Astrocyte (in vitro differentiated cells and primary cell): ENCODE data around the gene VWA8. TPM values are rescaled to one million over a fixed set of nuclear protein-coding genes. Genes with fewer than 3 reads are reported as not detected.
A peak's percentile ranks its signal among the peaks of the same experiment; 100 is the strongest.

ENCODE experiments used
- DNase-seq: peaks from one replicate; pipeline ENCODE4 v3.0.0-alpha.2; 2010; ENCODE audit warnings: low read depth
- FAIRE-seq: peaks from 2 replicates; lab custom pipeline; 2011; peaks lifted over from hg19 to GRCh38; lab: Jason Lieb, UNC
- H2AFZ ChIP-seq: 2 replicates; pipeline ENCODE4 v1.6.0; 2012; ENCODE audit warnings: low read depth, low read length, inconsistent platforms
- H3K27ac ChIP-seq: 2 replicates; pipeline ENCODE4 v1.5.1; 2011; ENCODE audit warnings: low read depth, low read length, inconsistent platforms
- H3K27me3 ChIP-seq: 2 replicates; pipeline ENCODE4 v1.6.0; 2011; ENCODE audit warnings: low read length, inconsistent platforms; ENCODE audit not compliant: insufficient read depth
- H3K36me3 ChIP-seq: 2 replicates; pipeline ENCODE4 v1.5.1; 2011; ENCODE audit warnings: low read length, inconsistent platforms; ENCODE audit not compliant: insufficient read depth
- H3K4me1 ChIP-seq: 2 replicates; pipeline ENCODE4 v1.5.1; 2011; ENCODE audit warnings: low read length, inconsistent platforms; ENCODE audit not compliant: insufficient read depth
- H3K4me2 ChIP-seq: 2 replicates; pipeline ENCODE4 v1.6.0; 2012; ENCODE audit warnings: low read length, inconsistent platforms
- H3K4me3 ChIP-seq: 2 replicates; pipeline ENCODE4 v1.5.1; 2011; ENCODE audit warnings: low read depth, mild to moderate bottlenecking, low read length, inconsistent platforms; ENCODE audit not compliant: insufficient read depth
- H3K79me2 ChIP-seq: 2 replicates; pipeline ENCODE4 v1.6.0; 2012; ENCODE audit warnings: mild to moderate bottlenecking, low read length, inconsistent platforms; ENCODE audit not compliant: insufficient read depth
- H3K9ac ChIP-seq: 2 replicates; pipeline ENCODE4 v1.6.0; 2012; ENCODE audit warnings: mild to moderate bottlenecking, low read length, inconsistent platforms
- H3K9me3 ChIP-seq: 2 replicates; pipeline ENCODE4 v1.5.1; 2012; ENCODE audit warnings: low read depth, mild to moderate bottlenecking, low read length, inconsistent platforms; ENCODE audit not compliant: insufficient read depth
- H4K20me1 ChIP-seq: 2 replicates; pipeline ENCODE4 v1.6.0; 2012; ENCODE audit warnings: low read length, inconsistent platforms; ENCODE audit not compliant: insufficient read depth
- H3K27ac Mint-ChIP-seq: one replicate; pipeline ENCODE4 v1.8.0; 2021; ENCODE audit warnings: mild to moderate bottlenecking, mixed read lengths; ENCODE audit not compliant: unreplicated experiment
- H3K27me3 Mint-ChIP-seq: one replicate; pipeline ENCODE4 v1.8.0; 2021; ENCODE audit warnings: low read depth, mixed read lengths; ENCODE audit not compliant: unreplicated experiment
- H3K36me3 Mint-ChIP-seq: one replicate; pipeline ENCODE4 v1.8.0; 2021; ENCODE audit warnings: low read depth, mixed read lengths; ENCODE audit not compliant: unreplicated experiment
- H3K4me1 Mint-ChIP-seq: one replicate; pipeline ENCODE4 v1.8.0; 2021; ENCODE audit warnings: low read depth, mixed read lengths; ENCODE audit not compliant: unreplicated experiment
- H3K4me3 Mint-ChIP-seq: one replicate; pipeline ENCODE4 v1.8.0; 2021; ENCODE audit warnings: mild to moderate bottlenecking, moderate library complexity, mixed read lengths; ENCODE audit not compliant: unreplicated experiment
- H3K9me3 Mint-ChIP-seq: one replicate; pipeline ENCODE4 v1.8.0; 2021; ENCODE audit warnings: mild to moderate bottlenecking, mixed read lengths; ENCODE audit not compliant: unreplicated experiment
- CTCF ChIP-seq: IDR thresholded peaks from 2 replicates; pipeline ENCODE4 v1.5.1; 2011; ENCODE audit warnings: low read depth, mild to moderate bottlenecking, inconsistent platforms, low read length, moderate library complexity; ENCODE audit not compliant: insufficient read depth
- EZH2 ChIP-seq: IDR thresholded peaks from 2 replicates; pipeline ENCODE4 v1.6.1; 2012; ENCODE audit warnings: mild to moderate bottlenecking, low read length, inconsistent platforms; ENCODE audit not compliant: insufficient read depth
- total RNA-seq: library from RNA; stranded (reverse); gene quantifications from 2 replicates; pipeline ENCODE4 v1.2.1, GENCODE V29; 2021

VWA8 gene
- total RNA-seq, 1 donor from 2014 or later, result 15.6 TPM

DNA sequence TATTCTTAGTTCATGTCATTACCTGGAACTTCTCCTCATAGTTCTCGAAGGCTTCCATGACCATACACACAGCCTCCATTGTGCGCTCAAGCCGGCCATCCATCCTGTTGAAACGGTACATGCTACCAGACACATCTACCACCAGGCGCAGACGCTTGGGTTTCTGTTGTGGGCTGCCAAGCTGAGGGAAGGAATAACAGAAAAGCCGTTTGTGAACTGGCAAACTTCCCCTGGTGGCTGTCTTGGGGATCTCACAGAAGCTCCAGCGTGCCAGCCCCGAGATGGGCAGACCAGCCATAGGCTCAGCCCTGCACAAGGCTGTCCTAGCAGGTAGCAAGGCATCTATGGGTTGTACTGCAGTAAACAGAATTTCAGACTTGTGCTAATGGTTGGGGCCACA lies 373.4 kb downstream of the VWA8 start:
- H3K4me3 ChIP-seq, result no peak overlapping the region
- Mint-ChIP-seq H3K4me3 (no peak overlapping the region), H3K36me3 (peaks cover 6% of the 10 kb centered on the region), H3K4me1 (peaks cover 14% of the 10 kb centered on the region), H3K27me3 (no peaks in the 10 kb centered on the region), H3K9me3 (no peaks in the 10 kb centered on the region), H3K27ac (no peak overlapping the region)
- no peak overlapping the region for H3K4me2 ChIP-seq
- no peaks in the 10 kb centered on the region for H3K27me3 ChIP-seq
- H3K4me1 ChIP-seq, result peaks cover 18% of the 10 kb centered on the region
- no peaks in the 10 kb centered on the region for H3K9me3 ChIP-seq
- DNase-seq (no peak), FAIRE-seq (no peak)
- no peak overlapping the region for H3K9ac ChIP-seq
- TF ChIP-seq CTCF (no peak), EZH2 (no peak)
- H3K79me2 ChIP-seq, result no peaks in the 10 kb centered on the region
- no peaks in the 10 kb centered on the region for H4K20me1 ChIP-seq
- H3K36me3 ChIP-seq, result no peaks in the 10 kb centered on the region
- H3K27ac ChIP-seq, result no peak overlapping the region
- H2AFZ ChIP-seq, result no peak overlapping the region

GRCh38 chr13:41586216-41586615 lies 374.7 kb downstream of the VWA8 start:
- TF ChIP-seq CTCF (no peak), EZH2 (no peak)
- Histone ChIP-seq H3K27me3 (no peaks in the 10 kb centered on the region), H3K4me3 (no peak overlapping the region), H3K36me3 (no peaks in the 10 kb centered on the region), H4K20me1 (no peaks in the 10 kb centered on the region), H3K79me2 (no peaks in the 10 kb centered on the region), H3K27ac (no peak overlapping the region), H3K4me1 (peaks cover 24% of the 10 kb centered on the region), H2AFZ (no peak overlapping the region), H3K4me2 (no peak overlapping the region), H3K9ac (no peak overlapping the region), H3K9me3 (no peaks in the 10 kb centered on the region)
- Mint-ChIP-seq H3K9me3 (no peaks in the 10 kb centered on the region), H3K27me3 (no peaks in the 10 kb centered on the region), H3K4me3 (no peak overlapping the region), H3K4me1 (peaks cover 14% of the 10 kb centered on the region), H3K36me3 (peaks cover 11% of the 10 kb centered on the region), H3K27ac (no peak overlapping the region)
- DNase-seq (no peak), FAIRE-seq (no peak)

- no peak for TF ChIP-seq EZH2
- TF ChIP-seq CTCF, result no peak
- Mint-ChIP-seq H3K27ac (no peak overlapping the region), H3K9me3 (no peaks in the 10 kb centered on the region), H3K27me3 (no peaks in the 10 kb centered on the region), H3K4me1 (no peaks in the 10 kb centered on the region), H3K4me3 (no peak overlapping the region), H3K36me3 (peaks cover 12% of the 10 kb centered on the region)
- Histone ChIP-seq H3K79me2 (no peaks in the 10 kb centered on the region), H3K36me3 (no peaks in the 10 kb centered on the region), H2AFZ (peak overlapping the region; percentile 5), H3K27ac (no peak overlapping the region), H3K27me3 (no peaks in the 10 kb centered on the region), H4K20me1 (no peaks in the 10 kb centered on the region), H3K4me3 (no peak overlapping the region), H3K4me1 (peaks cover 6% of the 10 kb centered on the region), H3K9ac (no peak overlapping the region), H3K9me3 (no peaks in the 10 kb centered on the region), H3K4me2 (peak overlapping the region; percentile 21)
- FAIRE-seq, result peak; percentile 55
- peak; percentile 71 for DNase-seq
Observed at GRCh38 chr13:41582027-41582463, 378.9 kb downstream of the VWA8 start.
